C4-2B (cell line): ENCODE measurements around the gene CARMIL1.

ENCODE experiments used
- H3K27ac ChIP-seq: fragments of 450-650 bp; 2 replicates; pipeline ENCODE4 v1.5.1; 2017
- ZFX ChIP-seq: fragments of 450-650 bp; IDR thresholded peaks from 2 replicates; pipeline ENCODE4 v1.6.1; 2017
- TF ChIP-seq, protein P1 (sequence below): fragments of 450-650 bp; conservative IDR thresholded peaks from 2 replicates; pipeline ENCODE4 v1.5.1; 2017; ENCODE audit warnings: mild to moderate bottlenecking

The CARMIL1 gene

DNA sequence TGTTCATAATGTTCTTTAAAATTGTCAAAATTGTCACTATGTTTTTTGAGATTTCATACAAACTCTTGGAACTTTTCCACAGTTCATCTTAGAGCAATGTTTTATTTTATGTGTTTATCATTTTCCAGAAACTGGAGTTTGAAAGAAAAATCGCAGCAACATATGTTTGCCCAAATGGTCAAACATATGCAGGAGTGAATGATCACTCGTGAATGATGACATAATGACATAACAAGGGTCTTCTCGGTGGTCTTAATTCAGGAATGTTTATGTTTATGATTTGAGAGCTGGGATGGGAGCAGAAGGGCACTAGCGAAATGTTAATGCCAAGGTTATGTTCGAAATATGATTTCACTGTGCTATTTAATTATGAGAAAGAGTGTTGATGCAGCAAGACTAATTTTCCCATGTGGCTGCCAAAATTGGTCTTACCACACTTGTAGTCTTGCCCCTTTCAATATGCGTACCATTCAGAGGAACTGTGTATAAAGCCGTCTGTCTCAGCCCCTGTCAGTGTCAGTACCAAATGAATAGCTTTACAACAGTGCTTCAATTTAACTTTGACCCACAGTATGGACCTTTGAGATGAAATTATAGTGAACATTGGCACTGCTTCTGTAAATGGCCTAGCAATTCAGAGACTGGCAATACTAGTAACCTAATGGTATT, 152.3 kb downstream of the CARMIL1 start:
- H3K27ac ChIP-seq: no peak overlapping the region
- TF ChIP-seq, protein P1, sequence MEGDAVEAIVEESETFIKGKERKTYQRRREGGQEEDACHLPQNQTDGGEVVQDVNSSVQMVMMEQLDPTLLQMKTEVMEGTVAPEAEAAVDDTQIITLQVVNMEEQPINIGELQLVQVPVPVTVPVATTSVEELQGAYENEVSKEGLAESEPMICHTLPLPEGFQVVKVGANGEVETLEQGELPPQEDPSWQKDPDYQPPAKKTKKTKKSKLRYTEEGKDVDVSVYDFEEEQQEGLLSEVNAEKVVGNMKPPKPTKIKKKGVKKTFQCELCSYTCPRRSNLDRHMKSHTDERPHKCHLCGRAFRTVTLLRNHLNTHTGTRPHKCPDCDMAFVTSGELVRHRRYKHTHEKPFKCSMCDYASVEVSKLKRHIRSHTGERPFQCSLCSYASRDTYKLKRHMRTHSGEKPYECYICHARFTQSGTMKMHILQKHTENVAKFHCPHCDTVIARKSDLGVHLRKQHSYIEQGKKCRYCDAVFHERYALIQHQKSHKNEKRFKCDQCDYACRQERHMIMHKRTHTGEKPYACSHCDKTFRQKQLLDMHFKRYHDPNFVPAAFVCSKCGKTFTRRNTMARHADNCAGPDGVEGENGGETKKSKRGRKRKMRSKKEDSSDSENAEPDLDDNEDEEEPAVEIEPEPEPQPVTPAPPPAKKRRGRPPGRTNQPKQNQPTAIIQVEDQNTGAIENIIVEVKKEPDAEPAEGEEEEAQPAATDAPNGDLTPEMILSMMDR: no peak
- no peak for TF ChIP-seq ZFX

DNA sequence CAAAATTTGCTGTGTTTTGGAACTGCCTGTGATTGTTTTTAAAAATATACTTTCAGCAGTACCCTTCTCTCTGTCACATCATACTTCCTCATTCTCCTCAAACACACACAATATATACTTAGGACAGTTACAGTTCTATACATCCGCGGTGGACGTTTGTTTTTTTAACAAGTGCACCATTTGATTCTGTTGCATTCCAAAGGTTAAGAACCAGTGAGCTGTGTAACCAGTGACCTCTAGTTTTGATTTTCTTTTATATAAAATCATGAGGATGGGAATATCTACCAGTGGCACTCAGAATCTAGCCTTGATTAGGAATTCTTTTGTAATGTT, 152.8 kb downstream of the CARMIL1 start:
- TF ChIP-seq, protein P1: no peak
- TF ChIP-seq ZFX: no peak
- H3K27ac ChIP-seq: no peak overlapping the region

DNA sequence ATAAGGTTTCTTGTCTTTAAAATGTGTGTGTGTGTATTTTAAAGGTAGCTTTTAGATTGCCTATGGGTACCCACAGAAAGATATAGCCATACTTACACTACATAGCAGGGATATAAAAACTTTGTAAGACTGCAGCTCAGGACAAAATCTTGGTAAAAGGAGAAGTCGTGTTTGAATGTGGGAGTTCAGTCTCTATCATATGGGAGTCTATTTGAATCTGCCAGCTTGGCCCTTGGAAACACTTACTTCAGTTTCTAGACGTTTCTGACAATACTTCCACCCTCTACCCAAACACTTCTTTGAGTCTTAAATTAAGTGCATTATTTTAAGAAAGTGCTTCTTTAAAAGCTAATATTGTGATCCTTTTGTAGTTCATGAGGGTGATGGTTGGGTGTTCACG, 155.7 kb downstream of the CARMIL1 start:
- TF ChIP-seq, protein P1: no peak
- TF ChIP-seq ZFX: no peak

DNA sequence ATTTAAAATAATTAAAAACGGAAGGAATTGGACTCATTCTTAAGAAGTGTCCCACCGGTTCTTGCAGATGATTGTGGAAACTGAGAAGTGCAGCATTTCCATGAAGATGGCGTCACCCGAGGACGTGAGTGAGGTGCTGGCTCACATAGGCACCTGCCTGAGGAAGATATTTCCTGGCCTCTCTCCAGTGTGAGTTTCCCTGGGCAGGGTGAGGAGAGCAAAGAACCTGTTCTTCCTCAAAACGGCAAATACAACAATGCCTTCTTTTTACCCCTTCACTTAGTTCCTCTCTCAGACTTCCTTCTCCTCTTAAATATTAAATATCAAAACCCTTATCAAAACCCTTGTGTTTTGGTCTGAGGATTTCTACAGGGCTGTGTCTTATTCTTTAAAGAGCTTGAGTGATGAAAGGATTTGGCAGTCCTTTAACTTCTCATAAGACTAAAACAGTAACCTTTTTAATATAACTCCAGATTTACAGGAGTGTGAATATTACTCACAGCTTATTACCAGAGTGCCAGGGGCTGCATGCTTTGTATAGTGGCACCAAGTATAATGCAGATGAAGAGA, 156.3 kb downstream of the CARMIL1 start:
- TF ChIP-seq, protein P1: no peak
- TF ChIP-seq ZFX: no peak
- no peak overlapping the region for H3K27ac ChIP-seq

More for the DNA sequence above, 155.7 kb downstream of the CARMIL1 start:
- no peak overlapping the region for H3K27ac ChIP-seq

DNA sequence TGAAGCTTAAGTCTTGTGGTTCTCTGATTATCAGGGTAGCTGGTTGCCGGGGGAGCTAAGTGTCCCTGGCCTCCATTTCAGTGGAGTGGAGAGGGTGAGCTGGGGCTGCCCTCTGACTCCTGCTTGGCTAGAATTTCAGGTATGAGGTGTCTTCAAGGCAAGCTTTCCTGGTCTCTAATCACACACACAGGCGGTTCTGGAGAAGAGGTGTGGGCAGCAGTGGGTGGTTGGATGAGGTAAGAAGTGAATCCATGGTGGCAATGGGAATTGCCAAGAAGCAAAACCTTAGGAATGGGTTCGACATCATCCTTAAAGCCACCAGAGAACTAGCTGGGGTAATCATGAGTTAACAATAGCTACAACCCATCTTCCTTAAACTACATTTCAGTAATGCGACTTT, 157.6 kb downstream of the CARMIL1 start:
- H3K27ac ChIP-seq: no peak overlapping the region

DNA sequence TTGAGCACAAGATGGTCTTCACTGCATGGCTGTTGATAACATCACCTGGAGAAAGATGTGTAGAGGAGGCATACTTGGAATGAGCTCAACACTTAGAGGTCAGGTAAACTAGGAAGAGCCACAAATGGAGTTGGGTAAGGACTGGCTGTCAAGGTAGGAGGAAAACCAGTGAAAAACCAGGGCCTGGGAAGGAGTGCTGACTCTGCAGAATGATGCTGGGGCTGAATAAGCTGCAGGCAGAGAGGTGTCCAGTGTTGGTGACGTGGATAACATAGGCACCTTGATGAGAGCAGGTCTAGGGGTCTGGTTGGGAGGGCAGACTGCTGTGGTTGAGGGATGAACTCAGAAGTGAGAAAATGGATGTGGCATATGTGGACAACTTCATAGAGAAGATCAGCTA, 160.2 kb downstream of the CARMIL1 start:
- no peak for TF ChIP-seq ZFX
- H3K27ac ChIP-seq: no peak overlapping the region

More for the DNA sequence above, 157.6 kb downstream of the CARMIL1 start:
- TF ChIP-seq ZFX: no peak
- TF ChIP-seq, protein P1: no peak

DNA sequence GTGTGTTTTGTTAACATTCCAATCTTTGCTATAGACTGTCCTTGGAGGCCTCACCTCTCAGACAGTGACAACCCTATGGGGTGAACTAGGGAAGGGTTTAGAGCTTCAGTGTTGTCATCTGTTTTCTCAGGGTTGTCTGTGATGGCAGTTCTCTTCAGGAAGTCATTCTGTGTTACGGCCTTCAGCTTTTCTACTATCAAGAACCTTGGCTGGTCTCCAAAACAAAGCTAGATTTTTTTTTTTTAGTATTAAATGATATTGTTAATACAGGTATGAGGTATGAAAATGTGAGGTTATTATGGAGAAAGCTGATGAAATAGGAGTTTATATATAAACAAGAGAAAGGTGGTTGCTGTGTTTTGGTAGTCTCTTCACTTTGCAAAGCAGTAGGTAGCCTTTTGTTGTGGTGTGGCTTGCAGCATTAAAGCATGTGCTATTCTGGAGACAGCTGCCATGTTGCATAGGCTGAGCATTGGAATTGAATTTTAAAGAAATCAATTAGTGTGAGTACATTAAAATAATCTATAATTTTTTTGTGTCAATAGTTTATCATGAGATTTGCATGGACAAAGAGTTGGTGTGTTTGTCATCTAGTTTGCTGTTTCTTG, 162.6 kb downstream of the CARMIL1 start:
- TF ChIP-seq, protein P1: no peak
- TF ChIP-seq ZFX: no peak
- no peak overlapping the region for H3K27ac ChIP-seq
